HTERT RPE-1 (cell line): ENCODE measurements around the gene TENM4.

Source experiments
- in situ Hi-C: fragments of 300-500 bp; cut with MboI; formaldehyde crosslinking; loops from 4 replicates; pipeline ENCODE4 v1.14.3; 2020; ENCODE audit warnings: low sequenced_read_pairs

Gene TENM4

GRCh38 chr11:79097246-79097875, 343.5 kb downstream of the TENM4 start:
- in situ Hi-C loops, result no loop called here

GRCh38 chr11:79095424-79095823, 345.4 kb downstream of the TENM4 start:
- in situ Hi-C loops, result no loop called here

DNA sequence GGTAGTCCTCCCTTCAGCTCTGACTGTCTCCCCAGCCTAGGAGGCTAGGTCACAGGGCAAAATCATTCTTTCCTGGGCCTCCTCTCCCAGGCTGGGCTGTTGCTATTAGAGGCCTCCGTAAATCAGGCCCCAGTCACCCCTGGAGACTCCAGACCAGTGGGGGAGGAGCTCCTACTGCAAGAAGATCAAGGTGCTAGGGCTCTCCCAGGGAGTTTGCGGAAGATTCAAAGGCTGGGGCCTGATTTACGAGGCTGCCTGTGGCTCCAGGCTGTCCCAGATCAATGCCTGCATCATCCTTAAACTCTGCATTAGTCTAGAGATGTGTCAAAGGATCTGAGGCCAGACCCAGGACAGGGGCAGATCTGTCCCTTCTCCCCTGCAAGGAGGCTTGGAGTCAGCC, 346.2 kb downstream of the TENM4 start:
- in situ Hi-C loops, result no loop called here

DNA sequence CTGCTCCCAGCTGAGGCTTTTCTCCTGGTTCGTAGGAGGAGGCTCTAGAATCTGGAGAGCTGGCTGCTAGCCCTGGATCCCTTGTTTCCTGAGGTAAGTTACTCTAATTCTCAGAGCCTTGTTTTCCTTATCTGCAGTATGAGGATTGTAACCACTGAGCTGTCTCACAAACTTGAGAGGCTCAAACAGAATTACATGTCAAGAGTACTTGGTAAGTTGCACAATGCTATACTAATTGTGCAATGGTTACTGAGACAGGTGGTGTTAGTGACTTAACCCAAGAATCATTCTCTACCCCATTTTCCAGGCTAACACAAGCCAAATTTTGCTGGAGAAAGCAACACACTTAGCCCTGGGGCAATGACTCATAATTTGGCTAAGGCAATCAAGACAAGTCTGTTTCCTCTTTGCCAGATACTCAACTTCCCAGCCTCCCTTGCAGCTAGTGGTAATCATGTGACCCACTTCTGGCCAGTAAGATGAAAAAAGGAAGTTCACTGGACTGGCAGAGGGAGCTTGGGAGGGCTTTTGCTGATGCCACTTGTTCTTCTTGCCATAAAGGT, 348.0 kb downstream of the TENM4 start:
- in situ Hi-C loops, result no loop called here

DNA sequence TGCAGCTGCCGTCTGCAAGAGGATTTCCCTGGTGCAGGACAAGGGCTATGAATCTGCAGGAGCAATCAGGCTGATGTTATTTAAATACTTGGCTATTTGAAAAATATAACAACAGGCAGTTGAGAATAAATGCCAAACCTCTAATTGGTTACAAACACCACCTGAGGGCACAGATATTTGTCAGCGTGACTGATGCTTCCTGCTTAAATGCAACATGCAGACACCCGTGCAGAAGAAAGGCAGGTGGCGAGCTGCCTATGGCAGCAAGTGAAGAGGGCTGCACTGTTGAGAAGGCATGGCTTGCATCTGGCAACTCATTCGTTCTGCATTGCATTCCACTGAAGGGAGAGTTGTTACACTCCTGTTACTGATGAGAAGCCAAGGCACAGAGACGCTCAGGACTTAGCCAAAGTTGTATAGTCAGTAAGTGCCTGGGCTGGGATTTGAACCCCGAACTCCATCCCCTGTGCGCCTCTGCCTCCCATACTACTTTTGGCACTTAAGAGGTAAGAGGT, 350.6 kb downstream of the TENM4 start:
- in situ Hi-C loops, result no loop called here

DNA sequence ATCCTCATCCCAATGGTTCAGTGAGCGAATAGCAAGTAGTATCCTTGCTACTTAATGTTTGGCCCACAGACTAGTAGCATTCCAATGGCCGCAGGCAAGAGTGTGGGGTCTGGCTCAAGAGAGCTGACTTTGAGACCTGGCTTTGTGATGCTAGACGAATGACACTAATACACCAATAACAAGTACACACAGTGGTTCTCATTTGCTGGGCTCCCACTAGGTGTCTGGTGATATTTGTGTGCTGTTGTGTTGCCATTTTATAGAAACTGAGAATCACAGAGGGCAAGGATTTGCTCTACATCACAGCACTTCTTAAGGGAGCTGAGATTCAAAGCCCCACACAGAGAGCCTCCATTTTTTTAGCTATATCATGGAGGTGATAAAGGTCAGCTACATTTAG, 351.2 kb downstream of the TENM4 start:
- in situ Hi-C loops, result no loop called here

DNA sequence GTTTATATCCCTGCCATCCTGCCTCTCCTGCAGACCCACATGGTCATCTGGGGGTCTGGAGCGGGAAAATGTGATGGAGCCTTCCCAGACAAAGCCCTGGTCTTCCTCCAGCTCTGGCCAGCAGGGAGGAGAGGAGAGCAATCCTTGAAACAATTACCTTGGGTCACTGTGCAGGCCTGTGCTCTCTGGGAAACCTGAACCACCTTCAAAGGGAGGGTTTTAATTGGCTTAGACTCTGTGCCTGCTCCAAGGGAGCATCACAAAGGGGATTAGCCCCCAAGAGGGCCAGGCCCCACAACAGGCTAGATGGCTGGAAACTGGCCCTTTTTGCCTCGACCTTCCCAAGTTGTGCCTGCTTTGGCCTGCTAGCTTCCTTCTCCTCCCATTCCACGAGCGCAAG, 351.9 kb downstream of the TENM4 start:
- in situ Hi-C loops, result no loop called here

DNA sequence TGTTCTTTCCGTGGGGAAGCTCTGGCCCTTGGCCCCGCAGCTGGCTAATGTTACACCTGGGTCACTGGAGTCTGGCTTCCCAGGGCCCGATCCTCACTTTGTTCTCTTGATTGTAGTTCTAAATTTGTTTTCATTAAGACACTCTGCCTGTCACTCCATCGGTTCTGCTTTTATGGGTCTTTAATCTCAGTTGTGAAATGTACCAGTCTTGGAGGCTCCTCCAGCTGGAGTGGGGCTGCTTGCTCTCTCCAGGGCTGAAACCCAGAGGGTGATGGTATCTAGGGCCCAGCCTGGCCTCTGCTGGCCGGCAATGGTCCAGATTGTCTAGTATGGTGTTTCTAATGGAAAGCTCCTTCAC, 352.9 kb downstream of the TENM4 start:
- in situ Hi-C loops, result no loop called here

GRCh38 chr11:79087238-79087960, 353.4 kb downstream of the TENM4 start:
- in situ Hi-C loops, result no loop called here

DNA sequence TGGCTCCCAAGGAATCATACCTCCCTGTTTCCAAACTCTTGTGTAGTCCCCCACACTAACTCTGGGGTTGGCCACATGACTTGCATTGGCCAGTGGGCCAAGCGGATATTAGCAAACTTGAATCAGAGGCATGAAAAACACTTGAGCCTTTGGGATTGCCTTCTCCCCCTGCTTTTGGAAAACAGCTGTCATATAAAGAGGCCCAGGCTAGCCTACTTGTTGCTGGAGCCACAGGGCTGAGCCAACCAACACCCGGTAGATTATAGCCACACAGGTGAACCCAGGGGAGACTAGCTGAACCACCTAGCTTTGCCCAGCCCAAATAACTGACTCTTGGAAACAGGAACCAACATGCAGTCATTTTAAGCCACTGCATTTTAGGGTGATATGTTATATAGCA, 354.8 kb downstream of the TENM4 start:
- in situ Hi-C loops, result no loop called here

DNA sequence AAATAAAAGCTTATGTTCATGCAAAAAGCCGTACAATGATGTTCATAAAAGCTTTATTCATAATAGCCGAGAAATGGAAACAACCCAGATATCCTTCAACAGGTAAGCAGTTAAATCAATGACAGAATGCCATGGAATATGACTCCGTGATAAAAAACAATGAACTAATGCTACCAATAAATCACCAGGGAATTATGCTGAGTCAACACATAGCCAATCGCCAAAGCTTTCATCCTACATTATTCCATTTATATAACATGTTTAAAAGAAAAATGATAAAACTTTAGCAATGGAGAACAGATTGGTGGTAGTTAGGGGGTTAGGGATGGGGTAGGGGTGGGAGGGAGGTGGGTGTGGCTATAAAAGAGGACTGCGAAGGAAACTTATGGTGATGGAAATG, 356.4 kb downstream of the TENM4 start:
- in situ Hi-C loops, result no loop called here

- in situ Hi-C loops, result no loop called here
These were observed 357.5 kb downstream of the TENM4 start for GRCh38 chr11:79083352-79083751.

DNA sequence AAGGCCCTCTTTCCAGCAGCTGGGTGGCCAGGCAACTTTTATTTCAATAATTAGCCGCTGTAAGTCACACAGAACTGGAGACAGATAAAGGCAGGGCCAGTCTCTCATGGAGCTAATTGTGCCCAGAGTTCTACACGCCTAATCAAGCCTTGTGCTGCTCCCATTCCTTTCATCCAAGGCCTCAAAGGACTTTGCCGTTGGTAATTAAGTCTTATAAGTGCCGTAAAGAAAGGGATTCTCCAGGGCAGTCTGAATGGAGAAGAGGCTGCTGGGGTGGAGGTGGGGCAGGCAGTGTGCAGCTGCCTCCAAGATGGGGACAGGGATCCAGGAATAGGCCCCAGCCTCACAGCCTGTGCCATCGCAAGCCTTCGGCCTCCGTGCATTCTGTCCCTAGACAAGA, 357.9 kb downstream of the TENM4 start:
- in situ Hi-C loops, result no loop called here

- in situ Hi-C loops, result no loop called here
These were observed 358.6 kb downstream of the TENM4 start for GRCh38 chr11:79082280-79082679.

DNA sequence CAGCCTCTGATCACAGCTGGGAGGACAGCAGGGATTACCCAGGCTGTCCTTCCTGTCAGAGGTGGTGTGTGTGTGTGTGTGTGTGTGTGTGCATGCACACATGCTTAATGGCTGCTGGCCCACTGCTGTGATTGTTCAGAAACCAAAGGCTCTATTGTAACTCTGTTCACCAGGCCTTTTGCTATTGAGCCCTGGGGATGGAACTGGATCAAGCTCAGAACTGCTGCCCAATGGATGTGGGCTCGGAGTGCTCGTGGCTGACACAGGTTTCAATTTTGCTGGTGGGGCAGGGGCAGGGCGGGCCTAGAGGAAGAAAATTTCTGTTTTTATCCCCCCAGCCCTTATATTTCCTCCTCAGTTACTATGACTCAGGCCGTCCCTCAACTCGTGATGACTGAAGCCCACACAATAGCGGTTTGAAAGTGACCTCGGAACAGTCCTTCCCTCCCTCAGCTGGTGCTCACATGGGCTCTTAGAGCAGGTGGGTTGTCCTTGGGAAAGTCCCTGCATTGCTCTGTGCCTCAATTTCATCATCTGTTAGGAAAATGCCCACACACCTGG, 359.3 kb downstream of the TENM4 start:
- in situ Hi-C loops, result no loop called here

DNA sequence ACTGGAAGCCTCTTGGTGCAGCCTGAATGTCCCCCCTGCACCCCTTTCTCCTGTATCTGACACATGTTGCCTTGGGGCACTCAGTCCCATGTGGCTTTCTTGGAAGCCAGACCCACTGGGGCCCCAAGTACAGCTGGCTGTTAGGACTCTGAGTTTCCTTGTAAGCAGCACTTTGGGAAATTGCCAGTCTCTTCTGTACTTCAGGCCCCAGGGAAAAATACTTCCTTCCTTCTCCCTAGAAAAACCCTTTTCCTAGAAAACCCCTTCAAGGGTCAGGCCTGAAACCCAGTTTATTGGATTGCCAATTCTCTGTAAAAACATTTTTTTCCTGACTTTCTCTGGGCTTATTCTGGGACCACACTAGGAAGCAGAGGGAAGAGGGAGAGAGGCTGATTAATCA, 360.3 kb downstream of the TENM4 start:
- in situ Hi-C loops, result no loop called here

GRCh38 chr11:79078999-79079398, 361.8 kb downstream of the TENM4 start:
- in situ Hi-C loops, result no loop called here

- in situ Hi-C loops, result no loop called here
These were observed 362.4 kb downstream of the TENM4 start for GRCh38 chr11:79078456-79078855.

DNA sequence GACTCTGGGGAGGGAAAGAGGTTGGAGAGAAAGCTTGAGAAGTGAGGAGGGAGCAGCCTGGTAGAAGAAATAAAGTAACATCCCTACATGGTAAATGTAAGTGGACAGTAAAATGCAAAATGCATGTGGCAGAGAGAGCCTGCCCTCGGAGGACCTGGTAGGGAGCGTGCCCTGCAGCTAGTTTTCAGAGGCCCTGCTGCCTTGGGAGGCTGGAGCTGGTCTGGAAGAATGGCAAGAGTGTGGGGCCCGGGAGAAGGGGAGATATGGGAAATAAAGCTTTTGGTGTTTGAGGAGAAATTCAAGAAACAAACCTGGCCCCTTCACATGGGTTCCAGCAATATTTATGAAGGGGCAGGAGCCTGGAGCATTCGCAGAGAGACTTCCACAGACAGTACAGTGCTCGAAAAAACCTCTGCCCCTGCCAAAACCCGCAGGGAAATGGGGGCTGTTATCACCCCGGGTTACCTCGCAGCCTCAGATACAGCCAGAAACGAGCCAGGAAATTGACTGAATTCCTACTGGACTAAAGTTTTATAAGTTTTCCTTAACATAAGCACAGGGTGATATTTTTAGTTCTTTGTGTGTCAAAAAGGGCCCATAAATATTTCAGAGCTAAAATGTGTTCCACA, 363.0 kb downstream of the TENM4 start:
- in situ Hi-C loops, result no loop called here

DNA sequence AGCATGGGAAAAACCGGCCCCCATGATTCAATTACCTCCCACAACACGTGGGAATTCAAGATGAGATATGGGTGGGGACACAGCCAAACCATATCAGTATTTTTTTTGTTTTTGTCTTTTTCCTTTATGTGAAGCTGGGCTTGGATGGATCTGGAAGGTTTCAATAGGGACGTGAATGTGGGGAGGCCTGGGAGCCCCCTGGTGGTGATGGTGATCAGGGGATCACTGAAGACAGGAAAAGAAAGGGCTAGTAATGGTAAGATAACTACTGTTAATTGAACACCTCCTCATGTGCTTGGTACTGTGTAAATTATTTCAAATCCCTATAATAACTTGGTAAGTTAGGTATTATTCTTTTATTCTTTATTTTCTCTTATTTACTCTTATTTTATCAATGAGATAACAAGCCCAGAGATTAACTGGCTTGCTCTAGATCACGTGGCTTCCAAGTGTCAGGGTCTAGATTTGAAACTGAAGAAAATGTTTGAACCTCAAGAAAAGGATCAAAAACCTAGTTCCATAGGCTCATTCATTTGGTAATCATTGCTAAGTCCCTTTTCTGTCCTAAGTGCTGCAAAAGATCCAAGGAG, 364.2 kb downstream of the TENM4 start:
- in situ Hi-C loops, result no loop called here

DNA sequence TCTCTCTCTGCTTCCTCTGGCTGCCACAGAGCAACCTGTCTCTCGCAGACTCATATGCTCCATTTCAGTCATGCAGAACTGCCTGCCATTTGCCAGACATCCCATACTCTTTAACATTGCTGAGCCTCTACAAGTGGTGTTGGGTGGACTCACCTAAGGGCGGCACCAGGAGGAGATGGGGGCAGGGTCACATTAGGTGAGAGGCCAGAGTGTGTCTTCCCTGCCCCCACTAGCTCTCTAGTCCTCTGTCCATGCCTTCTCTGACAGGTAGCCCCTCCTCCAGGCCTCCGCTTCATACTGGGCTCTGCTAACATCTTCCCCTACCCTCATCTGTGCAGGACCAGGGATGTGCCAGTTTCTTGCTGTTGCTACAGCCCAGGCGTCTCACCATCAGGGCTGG, 366.3 kb downstream of the TENM4 start:
- in situ Hi-C loops, result no loop called here
